ENCODE results near the gene OR51M1. TPM values are rescaled to one million over a fixed set of nuclear protein-coding genes. Genes with fewer than 3 reads are reported as not detected.
"Not testable (repeated sequence)": the region's sequence is repeated elsewhere in the genome, so short reads cannot be mapped to it uniquely, and the experiment has no call there.

OR51M1 gene
- total RNA-seq, result not detected

GRCh38 chr11:5383576-5383975 is at the start of gene OR51M1:
TSS of gene OR51M1 (plus strand) at chr11:5383812. CDS start at chr11:5389399, 5,587 bp downstream.
- DNase-seq (ENCODE audit: extremely low spot score in 2 of 2), result no peak
- TF ChIP-seq POLR2AphosphoS5 (IDR thresholded peaks at IDR 0.05; ENCODE audit: insufficient read depth in 1 of 2, low read depth in 1 of 2), result no peak
- no peak for TF ChIP-seq POLR2A (IDR thresholded peaks at IDR 0.05)
- no peak for TF ChIP-seq CTCF (IDR thresholded peaks at IDR 0.05)
- intact Hi-C loops (cut with DNase I), result no loop called here
- no peaks in the 10 kb centered on the region for H3K4me1 ChIP-seq
- no peak within 1 kb of the TSS for H3K4me3 ChIP-seq
- H3K9me3 ChIP-seq, result no peaks in the 10 kb centered on the region
- H3K27ac ChIP-seq, result no peak within 1 kb of the TSS
- H3K36me3 ChIP-seq, result no peaks in the 10 kb centered on the region
- H3K27me3 ChIP-seq, result no peaks in the 10 kb centered on the region

GRCh38 chr11:5335170-5335569 is 48.4 kb upstream of the OR51M1 start:
- Histone ChIP-seq H3K27me3 (no peaks in the 10 kb centered on the region), H3K36me3 (no peaks in the 10 kb centered on the region), H3K27ac (no peak overlapping the region), H3K4me1 (no peaks in the 10 kb centered on the region), H3K9me3 (no peaks in the 10 kb centered on the region), H3K4me3 (no peak overlapping the region)
- TF ChIP-seq POLR2AphosphoS5 (IDR thresholded peaks at IDR 0.05; ENCODE audit: insufficient read depth in 1 of 2, low read depth in 1 of 2), result no peak
- no peak for DNase-seq (ENCODE audit: extremely low spot score in 2 of 2)
- intact Hi-C loops (cut with DNase I), result no loop called here

- Histone ChIP-seq H3K4me3 (no peak overlapping the region), H3K27ac (no peak overlapping the region), H3K36me3 (no peaks in the 10 kb centered on the region), H3K27me3 (no peaks in the 10 kb centered on the region), H3K9me3 (no peaks in the 10 kb centered on the region), H3K4me1 (no peaks in the 10 kb centered on the region)
- no peak for DNase-seq (ENCODE audit: extremely low spot score in 2 of 2)
- intact Hi-C loops (cut with DNase I), result no loop called here
- TF ChIP-seq CTCF (IDR thresholded peaks at IDR 0.05) (no peak), POLR2AphosphoS5 (IDR thresholded peaks at IDR 0.05; ENCODE audit: insufficient read depth in 1 of 2, low read depth in 1 of 2) (no peak), POLR2A (IDR thresholded peaks at IDR 0.05) (no peak)
These were observed 47.3 kb upstream of the OR51M1 start for GRCh38 chr11:5336331-5336730.

GRCh38 chr11:5337253-5337652 is 46.4 kb upstream of the OR51M1 start:
- H3K4me1 ChIP-seq; H3K27ac ChIP-seq; H3K27me3 ChIP-seq; DNase-seq (ENCODE audit: extremely low spot score in 2 of 2); H3K36me3 ChIP-seq; intact Hi-C loops (cut with DNase I); H3K4me3 ChIP-seq; H3K9me3 ChIP-seq: not testable (repeated sequence)

- intact Hi-C loops (cut with DNase I), result no loop called here
- TF ChIP-seq POLR2A (IDR thresholded peaks at IDR 0.05) (no peak), CTCF (IDR thresholded peaks at IDR 0.05) (no peak), POLR2AphosphoS5 (IDR thresholded peaks at IDR 0.05; ENCODE audit: insufficient read depth in 1 of 2, low read depth in 1 of 2) (no peak)
- no peaks in the 10 kb centered on the region for H3K9me3 ChIP-seq
These were observed 43.8 kb upstream of the OR51M1 start for GRCh38 chr11:5339771-5340322.

GRCh38 chr11:5343474-5344335 is 39.9 kb upstream of the OR51M1 start, which contains the start of gene OR51B5:
TSS of gene OR51B5 (minus strand) at chr11:5343524. CDS start at chr11:5343524, 0 bp downstream.
- no peaks in the 10 kb centered on the region for H3K4me1 ChIP-seq
- intact Hi-C loops (cut with DNase I), result no loop called here
- H3K27me3 ChIP-seq, result no peaks in the 10 kb centered on the region
- TF ChIP-seq CTCF (IDR thresholded peaks at IDR 0.05), result no peak
- no peak for TF ChIP-seq POLR2AphosphoS5 (IDR thresholded peaks at IDR 0.05; ENCODE audit: insufficient read depth in 1 of 2, low read depth in 1 of 2)
- TF ChIP-seq POLR2A (IDR thresholded peaks at IDR 0.05), result no peak
- H3K27ac ChIP-seq, result no peak within 1 kb of the TSS
- H3K4me3 ChIP-seq, result no peak within 1 kb of the TSS
- DNase-seq (ENCODE audit: extremely low spot score in 2 of 2), result no peak
- no peaks in the 10 kb centered on the region for H3K36me3 ChIP-seq
- no peaks in the 10 kb centered on the region for H3K9me3 ChIP-seq

More at GRCh38 chr11:5339771-5340322, 43.8 kb upstream of the OR51M1 start:
- Histone ChIP-seq H3K27ac (no peak overlapping the region), H3K36me3 (no peaks in the 10 kb centered on the region), H3K27me3 (no peaks in the 10 kb centered on the region), H3K4me3 (no peak overlapping the region), H3K4me1 (no peaks in the 10 kb centered on the region)
- no peak for DNase-seq (ENCODE audit: extremely low spot score in 2 of 2)
